ENCODE data around the gene PFDN2.

The PFDN2 gene

GRCh38 chr1:161099090-161099802 lies 18.6 kb downstream of the PFDN2 start:
- no peak for DNase-seq (ENCODE audit: low spot score)

- peak; percentile 72 for DNase-seq (ENCODE audit: low spot score)
These were observed 19.4 kb downstream of the PFDN2 start, which contains the start of gene KLHDC9 for GRCh38 chr1:161098210-161099068. KLHDC9 (plus strand) TSS chr1:161098361; CDS start chr1:161098536, 175 bp downstream.

- DNase-seq (ENCODE audit: low spot score) = no peak
These were observed 21.3 kb downstream of the PFDN2 start for GRCh38 chr1:161096530-161096929.

GRCh38 chr1:161096015-161096414 lies 21.8 kb downstream of the PFDN2 start:
- DNase-seq (ENCODE audit: low spot score) = no peak

- DNase-seq (ENCODE audit: low spot score) = no peak
These were observed 22.6 kb downstream of the PFDN2 start for GRCh38 chr1:161095230-161095629.

GRCh38 chr1:161094481-161094880 lies 23.4 kb downstream of the PFDN2 start:
- DNase-seq (ENCODE audit: low spot score) = no peak

GRCh38 chr1:161092621-161093028 lies 25.2 kb downstream of the PFDN2 start:
- no peak for DNase-seq (ENCODE audit: low spot score)

GRCh38 chr1:161091796-161092507 lies 25.9 kb downstream of the PFDN2 start:
- DNase-seq (ENCODE audit: low spot score) = no peak

- no peak for DNase-seq (ENCODE audit: low spot score)
These were observed 26.7 kb downstream of the PFDN2 start for GRCh38 chr1:161091093-161091492.

- DNase-seq (ENCODE audit: low spot score) = no peak
These were observed 27.2 kb downstream of the PFDN2 start for GRCh38 chr1:161090617-161091016.

GRCh38 chr1:161089938-161090337 lies 27.9 kb downstream of the PFDN2 start:
- DNase-seq (ENCODE audit: low spot score) = no peak

GRCh38 chr1:161089251-161089924 lies 28.4 kb downstream of the PFDN2 start, which contains the start of gene NECTIN4:
NECTIN4 (minus strand) TSS chr1:161089558; CDS start chr1:161089296, 262 bp downstream.
- DNase-seq (ENCODE audit: low spot score) = no peak

- DNase-seq (ENCODE audit: low spot score) = no peak
These were observed 29.2 kb downstream of the PFDN2 start for GRCh38 chr1:161088587-161089110.

- DNase-seq (ENCODE audit: low spot score) = no peak
These were observed 31.4 kb downstream of the PFDN2 start for GRCh38 chr1:161086457-161086856.

GRCh38 chr1:161085165-161085564 lies 32.7 kb downstream of the PFDN2 start:
- no peak for DNase-seq (ENCODE audit: low spot score)

- DNase-seq (ENCODE audit: low spot score) = no peak
These were observed 33.2 kb downstream of the PFDN2 start for GRCh38 chr1:161084597-161084988.

- DNase-seq (ENCODE audit: low spot score) = no peak
These were observed 33.9 kb downstream of the PFDN2 start for GRCh38 chr1:161083748-161084596.

- no peak for DNase-seq (ENCODE audit: low spot score)
These were observed 34.7 kb downstream of the PFDN2 start for GRCh38 chr1:161082996-161083747.

GRCh38 chr1:161082483-161082882 lies 35.4 kb downstream of the PFDN2 start:
- no peak for DNase-seq (ENCODE audit: low spot score)

GRCh38 chr1:161081519-161081918 lies 36.3 kb downstream of the PFDN2 start:
- no peak for DNase-seq (ENCODE audit: low spot score)

All from NAMALWA (cell line).